Measurements from ENCODE around the gene PDIA3.
"Not testable (repeated sequence)": the region's sequence is repeated elsewhere in the genome, so short reads cannot be mapped to it uniquely, and the experiment has no call there.

Gene PDIA3

DNA sequence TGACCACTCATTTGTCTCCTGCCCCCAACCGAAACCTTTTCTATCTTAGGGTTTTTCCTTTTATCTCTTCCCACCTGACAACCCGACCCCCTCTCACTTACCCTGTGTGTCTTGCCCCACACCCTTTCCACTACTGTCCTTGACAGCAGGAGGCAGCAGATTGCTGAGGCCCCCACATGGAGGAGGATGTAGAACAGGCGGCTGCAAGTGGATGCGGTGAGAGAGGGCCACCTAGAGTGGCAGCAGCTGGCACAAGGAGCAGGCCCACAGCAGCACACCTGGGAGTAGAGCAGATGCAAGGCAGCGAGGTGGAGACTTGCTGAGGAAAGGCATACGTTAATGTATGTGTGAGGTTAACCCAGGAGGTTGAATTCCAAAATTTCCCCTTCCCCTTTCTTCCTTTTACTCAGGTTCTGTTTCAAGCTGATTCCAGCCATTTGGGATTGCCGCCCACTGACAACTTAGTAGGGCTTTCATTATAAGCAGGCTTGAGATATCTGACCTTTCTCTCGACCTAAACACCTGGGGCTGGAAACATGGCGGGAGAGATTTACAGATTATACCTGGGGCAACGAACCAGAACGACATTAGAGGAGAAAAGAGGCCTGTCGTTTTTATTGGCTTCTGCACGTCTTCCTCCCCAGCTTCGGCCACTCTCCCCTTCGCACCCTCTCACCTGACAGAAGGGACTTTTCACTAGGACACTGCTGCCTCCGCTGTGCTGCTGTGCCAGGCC is 53.1 kb downstream of the PDIA3 start:
- Histone ChIP-seq H3K9ac (ENCODE audit: low read depth, low read length, poor library complexity) (peak overlapping the region; percentile 38), H2BK15ac (ENCODE audit: low read length) (no peak overlapping the region), H2BK12ac (ENCODE audit: low read length) (no peak overlapping the region), H2AK5ac (ENCODE audit: low read depth, low read length) (peak overlapping the region; percentile 12), H2BK5ac (ENCODE audit: low read length) (no peak overlapping the region), H2BK120ac (ENCODE audit: low read depth, low read length) (no peak overlapping the region), H3K9me3 (replicated peaks in 1 of 2; ENCODE audit: control insufficient read depth in 2 of 2, insufficient read depth in 1 of 2, low read depth in 1 of 2, low read length in 2 of 2) (no peaks in the 10 kb centered on the region), H3K18ac (ENCODE audit: low read length) (peak overlapping the region; percentile 73), H3K4me3 (ENCODE audit: low read length in 2 of 2) (no peak overlapping the region), H3K27me3 (ENCODE audit: control insufficient read depth in 3 of 3, insufficient read depth in 3 of 3, low read depth in 1 of 3, low read length in 3 of 3) (no peaks in the 10 kb centered on the region), H3K79me1 (ENCODE audit: low read depth, low read length) (peaks cover 6% of the 10 kb centered on the region), H3K36me3 (replicated peaks in 1 of 2; ENCODE audit: control insufficient read depth in 2 of 2, insufficient read depth in 2 of 2, low read length in 2 of 2) (peaks cover 35 to 85% of the 10 kb centered on the region in 2 donors), H3K4ac (ENCODE audit: low read length) (no peak overlapping the region), H3K14ac (ENCODE audit: low read length) (peak overlapping the region; percentile 14), H3K23ac (ENCODE audit: low read depth, low read length, poor library complexity) (peak overlapping the region; percentile 52), H4K91ac (ENCODE audit: low read depth, low read length, poor library complexity) (no peak overlapping the region), H3K27ac (replicated peaks; ENCODE audit: low read length) (peak overlapping the region; percentile 86), H3K4me1 (ENCODE audit: control insufficient read depth in 2 of 2, insufficient read depth in 1 of 2, low read depth in 1 of 2, low read length in 2 of 2) (peaks cover 5 to 6% of the 10 kb centered on the region in 2 donors), H2AFZ (ENCODE audit: low read length) (no peak overlapping the region), H3K4me2 (ENCODE audit: insufficient read depth, low read length, poor library complexity, severe bottlenecking) (no peak overlapping the region), H4K8ac (ENCODE audit: low read depth, low read length) (no peak overlapping the region)
- DNase-seq (ENCODE audit: low spot score), result no peak
- no CpG with 5 or more reads among the region's 16 CpGs for WGBS, 2 donors (ENCODE audit: extremely low coverage in 2 of 2, insufficient read length in 2 of 2, insufficient replicate concordance in 1 of 2)

DNA sequence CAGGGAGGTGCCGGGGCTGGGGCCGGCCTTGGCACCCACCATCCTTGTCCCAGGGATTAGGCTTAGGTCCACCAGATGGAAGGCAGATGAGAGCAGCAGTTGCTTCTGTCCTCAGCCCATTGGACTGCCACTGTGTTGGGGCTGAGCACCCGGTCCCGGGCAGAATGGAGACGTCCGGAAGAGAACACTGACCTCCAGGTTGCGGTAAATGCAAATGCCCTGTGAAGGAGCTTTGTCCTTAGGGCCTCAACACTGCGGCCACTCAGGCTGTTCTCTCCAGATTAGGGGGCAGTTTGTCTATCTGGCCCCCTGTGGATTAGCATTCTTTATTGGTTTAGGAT is 53.7 kb downstream of the PDIA3 start, which contains the start of gene SERINC4:
Gene SERINC4 (minus strand): TSS at position 276 of the 341 bp plus-strand sequence. CDS start 234 bp downstream, at position 42.
- no peak within 1 kb of the TSS for H2BK15ac ChIP-seq (ENCODE audit: low read length)
- H3K4me1 ChIP-seq (ENCODE audit: control insufficient read depth in 2 of 2, insufficient read depth in 1 of 2, low read depth in 1 of 2, low read length in 2 of 2), result peaks cover 5 to 6% of the 10 kb centered on the region in 2 donors
- no peaks in the 10 kb centered on the region for H3K9me3 ChIP-seq (replicated peaks in 1 of 2; ENCODE audit: control insufficient read depth in 2 of 2, insufficient read depth in 1 of 2, low read depth in 1 of 2, low read length in 2 of 2)
- peak within 1 kb of the TSS; percentile 12 for H2AK5ac ChIP-seq (ENCODE audit: low read depth, low read length)
- H3K27ac ChIP-seq (replicated peaks; ENCODE audit: low read length), result peak within 1 kb of the TSS; percentile 86
- peak within 1 kb of the TSS; percentile 73 for H3K18ac ChIP-seq (ENCODE audit: low read length)
- H3K23ac ChIP-seq (ENCODE audit: low read depth, low read length, poor library complexity), result peak within 1 kb of the TSS; percentile 52
- no CpG with 5 or more reads among the region's 8 CpGs for WGBS, 2 donors (ENCODE audit: extremely low coverage in 2 of 2, insufficient read length in 2 of 2, insufficient replicate concordance in 1 of 2)
- H2BK12ac ChIP-seq (ENCODE audit: low read length), result no peak within 1 kb of the TSS
- H2BK120ac ChIP-seq (ENCODE audit: low read depth, low read length), result no peak within 1 kb of the TSS
- H3K4me2 ChIP-seq (ENCODE audit: insufficient read depth, low read length, poor library complexity, severe bottlenecking), result peak within 1 kb of the TSS; percentile 74
- no peaks in the 10 kb centered on the region for H3K27me3 ChIP-seq (ENCODE audit: control insufficient read depth in 3 of 3, insufficient read depth in 3 of 3, low read depth in 1 of 3, low read length in 3 of 3)
- no peak within 1 kb of the TSS for H2BK5ac ChIP-seq (ENCODE audit: low read length)
- H3K79me1 ChIP-seq (ENCODE audit: low read depth, low read length), result peaks cover 3% of the 10 kb centered on the region
- H3K14ac ChIP-seq (ENCODE audit: low read length), result peak within 1 kb of the TSS; percentile 72
- peak within 1 kb of the TSS; percentile 77 for H2AFZ ChIP-seq (ENCODE audit: low read length)
- H3K36me3 ChIP-seq (replicated peaks in 1 of 2; ENCODE audit: control insufficient read depth in 2 of 2, insufficient read depth in 2 of 2, low read length in 2 of 2), result peaks cover 33 to 85% of the 10 kb centered on the region in 2 donors
- DNase-seq (ENCODE audit: low spot score), result no peak
- peak within 1 kb of the TSS; percentile 82 to 95 for H3K4me3 ChIP-seq (ENCODE audit: low read length in 2 of 2)
- H3K4ac ChIP-seq (ENCODE audit: low read length), result no peak within 1 kb of the TSS
- H4K8ac ChIP-seq (ENCODE audit: low read depth, low read length), result no peak within 1 kb of the TSS
- no peak within 1 kb of the TSS for H4K91ac ChIP-seq (ENCODE audit: low read depth, low read length, poor library complexity)
- peak within 1 kb of the TSS; percentile 71 for H3K9ac ChIP-seq (ENCODE audit: low read depth, low read length, poor library complexity)

GRCh38 chr15:43800286-43801141 is 54.3 kb downstream of the PDIA3 start, which contains the start of gene HYPK:
HYPK (plus strand) TSS chr15:43800599; CDS start chr15:43800623, 24 bp downstream.
- H3K14ac ChIP-seq (ENCODE audit: low read length), result peak within 1 kb of the TSS; percentile 72
- peak within 1 kb of the TSS; percentile 77 for H2AFZ ChIP-seq (ENCODE audit: low read length)
- no peak within 1 kb of the TSS for H2BK5ac ChIP-seq (ENCODE audit: low read length)
- H2BK12ac ChIP-seq (ENCODE audit: low read length), result no peak within 1 kb of the TSS
- no peak within 1 kb of the TSS for H2BK120ac ChIP-seq (ENCODE audit: low read depth, low read length)
- H4K91ac ChIP-seq (ENCODE audit: low read depth, low read length, poor library complexity), result no peak within 1 kb of the TSS
- H3K79me1 ChIP-seq (ENCODE audit: low read depth, low read length), result peaks cover 3% of the 10 kb centered on the region
- H3K4me2 ChIP-seq (ENCODE audit: insufficient read depth, low read length, poor library complexity, severe bottlenecking), result peak within 1 kb of the TSS; percentile 74
- H3K4me3 ChIP-seq (ENCODE audit: low read length in 2 of 2), result peak within 1 kb of the TSS; percentile 82 to 95
- WGBS, 2 donors (ENCODE audit: extremely low coverage in 2 of 2, insufficient read length in 2 of 2, insufficient replicate concordance in 1 of 2), result no CpG with 5 or more reads among the region's 44 CpGs
- no peaks in the 10 kb centered on the region for H3K9me3 ChIP-seq (replicated peaks in 1 of 2; ENCODE audit: control insufficient read depth in 2 of 2, insufficient read depth in 1 of 2, low read depth in 1 of 2, low read length in 2 of 2)
- peak within 1 kb of the TSS; percentile 73 for H3K18ac ChIP-seq (ENCODE audit: low read length)
- peak within 1 kb of the TSS; percentile 86 for H3K27ac ChIP-seq (replicated peaks; ENCODE audit: low read length)
- DNase-seq (ENCODE audit: low spot score), result peak; percentile 54
- peaks cover 30 to 85% of the 10 kb centered on the region in 2 donors for H3K36me3 ChIP-seq (replicated peaks in 1 of 2; ENCODE audit: control insufficient read depth in 2 of 2, insufficient read depth in 2 of 2, low read length in 2 of 2)
- no peak within 1 kb of the TSS for H4K8ac ChIP-seq (ENCODE audit: low read depth, low read length)
- no peaks in the 10 kb centered on the region for H3K27me3 ChIP-seq (ENCODE audit: control insufficient read depth in 3 of 3, insufficient read depth in 3 of 3, low read depth in 1 of 3, low read length in 3 of 3)
- peak within 1 kb of the TSS; percentile 12 for H2AK5ac ChIP-seq (ENCODE audit: low read depth, low read length)
- peak within 1 kb of the TSS; percentile 71 for H3K9ac ChIP-seq (ENCODE audit: low read depth, low read length, poor library complexity)
- H3K4me1 ChIP-seq (ENCODE audit: control insufficient read depth in 2 of 2, insufficient read depth in 1 of 2, low read depth in 1 of 2, low read length in 2 of 2), result peaks cover 5 to 6% of the 10 kb centered on the region in 2 donors
- H3K4ac ChIP-seq (ENCODE audit: low read length), result no peak within 1 kb of the TSS
- peak within 1 kb of the TSS; percentile 52 for H3K23ac ChIP-seq (ENCODE audit: low read depth, low read length, poor library complexity)
- no peak within 1 kb of the TSS for H2BK15ac ChIP-seq (ENCODE audit: low read length)

GRCh38 chr15:43802676-43803075 is 56.4 kb downstream of the PDIA3 start:
- H2BK12ac ChIP-seq (ENCODE audit: low read length); H3K27ac ChIP-seq (replicated peaks; ENCODE audit: low read length); H3K4ac ChIP-seq (ENCODE audit: low read length); H3K18ac ChIP-seq (ENCODE audit: low read length); H3K9me3 ChIP-seq (replicated peaks in 1 of 2; ENCODE audit: control insufficient read depth in 2 of 2, insufficient read depth in 1 of 2, low read depth in 1 of 2, low read length in 2 of 2); H3K4me3 ChIP-seq (ENCODE audit: low read length in 2 of 2); H3K9ac ChIP-seq (ENCODE audit: low read depth, low read length, poor library complexity); DNase-seq (ENCODE audit: low spot score); H3K14ac ChIP-seq (ENCODE audit: low read length); H2AFZ ChIP-seq (ENCODE audit: low read length); H3K27me3 ChIP-seq (ENCODE audit: control insufficient read depth in 3 of 3, insufficient read depth in 3 of 3, low read depth in 1 of 3, low read length in 3 of 3); H4K91ac ChIP-seq (ENCODE audit: low read depth, low read length, poor library complexity); H3K4me2 ChIP-seq (ENCODE audit: insufficient read depth, low read length, poor library complexity, severe bottlenecking); H3K4me1 ChIP-seq (ENCODE audit: control insufficient read depth in 2 of 2, insufficient read depth in 1 of 2, low read depth in 1 of 2, low read length in 2 of 2); H3K23ac ChIP-seq (ENCODE audit: low read depth, low read length, poor library complexity); H2AK5ac ChIP-seq (ENCODE audit: low read depth, low read length); H3K79me1 ChIP-seq (ENCODE audit: low read depth, low read length); H2BK5ac ChIP-seq (ENCODE audit: low read length); H2BK15ac ChIP-seq (ENCODE audit: low read length); H4K8ac ChIP-seq (ENCODE audit: low read depth, low read length); H2BK120ac ChIP-seq (ENCODE audit: low read depth, low read length): not testable (repeated sequence)
- no CpG with 5 or more reads among the region's 7 CpGs for WGBS, 2 donors (ENCODE audit: extremely low coverage in 2 of 2, insufficient read length in 2 of 2, insufficient replicate concordance in 1 of 2)
- peaks cover 26 to 86% of the 10 kb centered on the region in 2 donors for H3K36me3 ChIP-seq (replicated peaks in 1 of 2; ENCODE audit: control insufficient read depth in 2 of 2, insufficient read depth in 2 of 2, low read length in 2 of 2)
